ENCODE measurements around the gene RAB37.
A peak's percentile ranks its signal among the peaks of the same experiment; 100 is the strongest.

RAB37 gene

GRCh38 chr17:74736513-74737298 is at the start of gene RAB37:
Gene RAB37 (plus strand): TSS chr17:74737256. CDS start chr17:74737273, 17 bp downstream.
- peak; percentile 44 for DNase-seq

GRCh38 chr17:74687886-74688285 is 49.2 kb upstream of the RAB37 start:
- DNase-seq = no peak

GRCh38 chr17:74690409-74690825 is 46.6 kb upstream of the RAB37 start:
- DNase-seq = no peak

GRCh38 chr17:74691151-74691550 is 45.9 kb upstream of the RAB37 start:
- DNase-seq = no peak

- DNase-seq = no peak
These were observed 43.0 kb upstream of the RAB37 start for GRCh38 chr17:74694081-74694480.

GRCh38 chr17:74695629-74696028 is 41.4 kb upstream of the RAB37 start:
- DNase-seq = no peak

GRCh38 chr17:74697515-74697914 is 39.5 kb upstream of the RAB37 start:
- no peak for DNase-seq

- DNase-seq = no peak
These were observed 39.0 kb upstream of the RAB37 start for GRCh38 chr17:74698069-74698468.

- DNase-seq = no peak
These were observed 37.8 kb upstream of the RAB37 start for GRCh38 chr17:74699236-74699635.

GRCh38 chr17:74702116-74702871 is 34.8 kb upstream of the RAB37 start:
- no peak for DNase-seq

GRCh38 chr17:74703311-74703710 is 33.7 kb upstream of the RAB37 start:
- DNase-seq = no peak

GRCh38 chr17:74704544-74704943 is 32.5 kb upstream of the RAB37 start:
- DNase-seq = no peak

GRCh38 chr17:74711058-74711824 is 25.8 kb upstream of the RAB37 start:
- no peak for DNase-seq

GRCh38 chr17:74712301-74712700 is 24.8 kb upstream of the RAB37 start:
- DNase-seq = no peak

- no peak for DNase-seq
These were observed 24.3 kb upstream of the RAB37 start, which contains the start of gene CD300LF for GRCh38 chr17:74712756-74713155. Gene CD300LF (minus strand): TSS chr17:74712923. CDS start chr17:74712866, 57 bp downstream.

GRCh38 chr17:74713171-74713755 is 23.8 kb upstream of the RAB37 start:
- no peak for DNase-seq

- DNase-seq = no peak
These were observed 21.9 kb upstream of the RAB37 start for GRCh38 chr17:74715144-74715543.

- DNase-seq = no peak
These were observed 16.6 kb upstream of the RAB37 start for GRCh38 chr17:74720506-74720905.

GRCh38 chr17:74722782-74723181 is 14.3 kb upstream of the RAB37 start:
- DNase-seq = no peak

GRCh38 chr17:74723891-74724290 is 13.2 kb upstream of the RAB37 start:
- DNase-seq = no peak

- DNase-seq = no peak
These were observed 11.9 kb upstream of the RAB37 start for GRCh38 chr17:74725111-74725510.

- DNase-seq = no peak
These were observed 8.9 kb upstream of the RAB37 start for GRCh38 chr17:74728033-74728701.

Measured in stimulated activated CD4-positive, alpha-beta T cell treated with anti-CD3 and anti-CD28 coated beads, Interleukin-12 subunit alpha, Interleukin-12 subunit beta, amount 100 ng/mL, for 4 hours (primary cell).